GM12872 (cell line): ENCODE data around the gene PDCD5.

Experiments
- CTCF ChIP-seq: IDR thresholded peaks from 3 replicates; pipeline ENCODE4 v1.5.1; 2011; ENCODE audit warnings: low read depth, mild to moderate bottlenecking, low read length, moderate library complexity; ENCODE audit not compliant: insufficient read depth

Gene PDCD5

GRCh38 chr19:32567486-32567885, 13.5 kb upstream of the PDCD5 start:
- TF ChIP-seq CTCF: no peak

GRCh38 chr19:32570081-32570785, 10.8 kb upstream of the PDCD5 start:
- peak; percentile 69 for TF ChIP-seq CTCF

DNA sequence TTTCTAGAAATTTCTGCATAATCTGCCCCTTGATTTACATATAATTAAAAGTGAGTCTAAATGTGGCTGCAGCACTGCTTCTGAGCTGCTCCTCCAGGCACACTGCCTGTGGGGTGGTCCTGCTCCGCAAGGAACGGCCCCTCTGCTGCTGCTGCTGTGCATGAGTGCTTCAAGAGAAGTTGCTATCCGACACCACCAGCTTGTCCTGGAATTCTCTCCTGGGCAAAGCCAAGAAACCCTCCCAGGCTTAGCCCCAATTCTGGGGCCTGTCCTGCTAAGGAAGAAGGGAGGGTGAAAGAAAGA, 7.5 kb upstream of the PDCD5 start:
- no peak for TF ChIP-seq CTCF

DNA sequence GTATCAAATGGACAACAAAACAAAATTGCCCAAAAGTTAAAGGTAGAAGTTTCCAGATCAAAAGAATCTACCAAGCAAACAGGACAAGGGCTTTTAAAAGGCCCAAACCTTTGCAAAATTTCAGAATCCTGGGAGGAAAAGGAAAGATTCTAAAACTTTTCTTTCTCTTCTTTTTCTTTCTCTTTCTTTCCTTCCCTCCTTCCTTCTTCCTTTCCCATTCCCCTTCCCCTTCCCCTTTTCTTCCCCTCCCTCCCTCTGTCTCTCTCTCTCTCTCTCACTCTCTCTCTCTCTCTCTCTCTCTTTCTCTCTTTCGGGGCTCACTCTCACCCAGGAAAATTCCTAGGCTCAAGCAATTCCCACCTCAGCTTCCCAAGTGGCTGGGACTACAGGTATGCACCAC, 4.2 kb upstream of the PDCD5 start:
- no peak for TF ChIP-seq CTCF

GRCh38 chr19:32580353-32580900, 563 bp upstream of the PDCD5 start:
- no peak for TF ChIP-seq CTCF

DNA sequence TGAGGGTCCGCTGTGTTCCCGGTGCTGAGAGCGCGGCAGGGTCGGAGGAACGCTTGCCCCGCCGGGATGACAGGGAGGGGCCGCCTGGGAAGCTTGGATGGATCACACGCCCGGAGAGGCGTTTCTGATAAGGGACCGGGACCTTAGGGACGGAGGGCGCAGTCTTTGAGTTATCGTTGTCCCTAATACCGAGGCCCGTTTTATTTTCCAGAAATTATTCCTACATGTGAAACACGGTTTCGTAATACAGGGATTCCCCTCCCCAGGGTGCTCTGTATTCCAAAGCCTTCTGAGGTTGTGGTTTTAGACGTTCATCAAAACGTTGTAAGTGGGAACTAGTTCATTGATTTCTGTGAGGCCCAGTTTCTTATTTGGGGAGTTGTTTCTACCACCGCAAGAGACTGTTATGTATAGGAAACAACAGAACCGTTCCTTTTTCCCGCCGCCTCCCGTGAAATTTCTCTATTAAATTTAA, 752 bp downstream of the PDCD5 start:
- no peak for TF ChIP-seq CTCF

- TF ChIP-seq CTCF: no peak
Measured at GRCh38 chr19:32594021-32594420, 13.0 kb downstream of the PDCD5 start.
